Upper lobe of left lung (tissue), 4 donors: ENCODE data around the gene TYMP.

ENCODE experiments used
- POLR2A ChIP-seq, 4 donors: fragments of 450-650 bp; IDR thresholded peaks; one replicate each; pipeline ENCODE4 v1.5.1; 2016 to 2017; ENCODE audit warnings: antibody characterized with exemption in 4 of 4, mild to moderate bottlenecking in 2 of 4
- TF ChIP-seq, protein P1 (sequence below), 6 experiments: fragments of 450-650 bp in 4 of 6; fragments of 200-600 bp in 2 of 6; sonication (generic) in 2 of 6; IDR thresholded peaks; one replicate each; pipeline ENCODE4 v1.5.1; 2016 to 2019; ENCODE audit warnings: antibody characterized with exemption in 6 of 6

DNA sequence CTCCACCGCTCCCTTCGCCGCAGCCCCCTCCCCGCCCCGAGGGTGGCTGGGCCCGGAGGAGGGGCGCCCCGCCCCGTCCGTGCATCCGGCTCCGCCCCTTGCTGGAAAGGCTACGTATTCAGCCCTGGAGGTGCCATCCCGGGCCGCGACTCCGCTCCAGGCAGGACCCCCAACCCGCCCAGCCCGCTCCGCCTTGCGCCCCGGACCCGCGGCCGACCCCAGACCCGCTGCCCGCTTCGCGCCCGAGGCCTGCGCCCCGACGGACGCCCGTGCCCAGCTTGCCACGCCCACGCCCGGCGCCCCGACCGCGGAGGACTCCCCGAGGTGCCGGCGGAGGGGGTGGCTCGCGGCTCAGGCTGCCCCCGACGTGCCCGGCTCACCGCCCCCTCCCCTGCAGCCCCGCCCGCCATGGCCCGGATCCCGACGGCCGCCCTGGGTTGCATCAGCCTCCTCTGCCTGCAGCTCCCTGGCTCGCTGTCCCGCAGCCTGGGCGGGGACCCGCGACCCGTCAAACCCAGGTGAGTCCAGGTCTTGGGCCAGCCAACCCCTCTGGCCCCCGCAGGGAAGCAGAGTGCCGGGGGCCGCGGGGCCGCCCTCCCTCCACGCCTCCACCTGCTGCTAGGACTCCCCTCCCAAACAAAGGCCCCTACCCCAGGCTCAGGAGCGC lies 48.2 kb downstream of the TYMP start, which contains the start of gene ADM2:
- TF ChIP-seq, protein P1, sequence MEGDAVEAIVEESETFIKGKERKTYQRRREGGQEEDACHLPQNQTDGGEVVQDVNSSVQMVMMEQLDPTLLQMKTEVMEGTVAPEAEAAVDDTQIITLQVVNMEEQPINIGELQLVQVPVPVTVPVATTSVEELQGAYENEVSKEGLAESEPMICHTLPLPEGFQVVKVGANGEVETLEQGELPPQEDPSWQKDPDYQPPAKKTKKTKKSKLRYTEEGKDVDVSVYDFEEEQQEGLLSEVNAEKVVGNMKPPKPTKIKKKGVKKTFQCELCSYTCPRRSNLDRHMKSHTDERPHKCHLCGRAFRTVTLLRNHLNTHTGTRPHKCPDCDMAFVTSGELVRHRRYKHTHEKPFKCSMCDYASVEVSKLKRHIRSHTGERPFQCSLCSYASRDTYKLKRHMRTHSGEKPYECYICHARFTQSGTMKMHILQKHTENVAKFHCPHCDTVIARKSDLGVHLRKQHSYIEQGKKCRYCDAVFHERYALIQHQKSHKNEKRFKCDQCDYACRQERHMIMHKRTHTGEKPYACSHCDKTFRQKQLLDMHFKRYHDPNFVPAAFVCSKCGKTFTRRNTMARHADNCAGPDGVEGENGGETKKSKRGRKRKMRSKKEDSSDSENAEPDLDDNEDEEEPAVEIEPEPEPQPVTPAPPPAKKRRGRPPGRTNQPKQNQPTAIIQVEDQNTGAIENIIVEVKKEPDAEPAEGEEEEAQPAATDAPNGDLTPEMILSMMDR (IDR thresholded peaks at IDR 0.05) = no peak
- no peak for TF ChIP-seq POLR2A (IDR thresholded peaks at IDR 0.05)
